Right forelimb (tissue), 1 donor: Measurements from ENCODE around the gene HASPIN.

ENCODE experiments used
- DNase-seq: peaks from one replicate; pipeline ENCODE4 v3.0.0-alpha.2; 2018

The HASPIN gene

DNA sequence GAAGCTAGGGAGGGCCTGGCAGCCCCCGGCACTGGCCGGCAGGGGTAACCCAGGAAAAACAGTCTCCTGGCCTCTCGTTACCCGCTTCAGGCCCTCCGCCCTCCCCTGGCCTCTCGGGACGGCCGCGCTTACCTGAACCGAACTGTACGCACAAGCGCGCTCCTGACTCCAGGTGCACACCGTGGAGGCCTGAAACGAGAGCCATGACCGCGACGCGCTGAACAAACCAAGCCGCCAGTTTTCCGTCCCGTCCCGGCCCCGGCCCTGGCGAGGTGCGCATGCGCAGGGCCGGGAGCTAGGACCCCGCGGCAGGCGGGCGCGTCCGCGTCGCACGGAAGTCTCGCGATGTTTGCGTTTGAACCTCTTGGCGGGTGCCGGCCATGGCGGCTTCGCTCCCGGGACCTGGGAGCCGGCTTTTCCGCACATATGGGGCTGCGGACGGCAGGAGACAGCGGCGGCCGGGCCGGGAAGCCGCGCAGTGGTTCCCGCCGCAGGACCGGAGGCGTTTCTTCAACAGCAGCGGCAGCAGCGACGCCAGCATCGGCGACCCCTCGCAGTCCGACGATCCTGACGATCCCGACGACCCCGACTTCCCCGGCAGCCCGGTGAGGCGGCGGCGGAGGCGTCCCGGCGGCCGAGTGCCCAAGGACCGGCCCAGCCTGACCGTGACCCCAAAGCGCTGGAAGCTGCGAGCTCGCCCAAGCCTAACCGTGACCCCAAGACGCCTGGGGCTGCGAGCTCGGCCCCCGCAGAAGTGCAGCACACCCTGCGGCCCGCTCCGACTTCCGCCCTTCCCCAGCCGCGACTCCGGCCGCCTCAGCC lies at the start of gene HASPIN:
TSS of gene HASPIN (plus strand) at position 348 of the 822 bp plus-strand sequence. CDS start at position 381, 33 bp downstream.
- peak; percentile 95 for DNase-seq

- DNase-seq: no peak
These were observed 47.8 kb upstream of the HASPIN start for GRCh38 chr17:3675886-3676285.

- DNase-seq: no peak
These were observed 45.4 kb upstream of the HASPIN start for GRCh38 chr17:3678095-3678820.

- DNase-seq: no peak
These were observed 44.7 kb upstream of the HASPIN start for GRCh38 chr17:3678821-3679530.

DNA sequence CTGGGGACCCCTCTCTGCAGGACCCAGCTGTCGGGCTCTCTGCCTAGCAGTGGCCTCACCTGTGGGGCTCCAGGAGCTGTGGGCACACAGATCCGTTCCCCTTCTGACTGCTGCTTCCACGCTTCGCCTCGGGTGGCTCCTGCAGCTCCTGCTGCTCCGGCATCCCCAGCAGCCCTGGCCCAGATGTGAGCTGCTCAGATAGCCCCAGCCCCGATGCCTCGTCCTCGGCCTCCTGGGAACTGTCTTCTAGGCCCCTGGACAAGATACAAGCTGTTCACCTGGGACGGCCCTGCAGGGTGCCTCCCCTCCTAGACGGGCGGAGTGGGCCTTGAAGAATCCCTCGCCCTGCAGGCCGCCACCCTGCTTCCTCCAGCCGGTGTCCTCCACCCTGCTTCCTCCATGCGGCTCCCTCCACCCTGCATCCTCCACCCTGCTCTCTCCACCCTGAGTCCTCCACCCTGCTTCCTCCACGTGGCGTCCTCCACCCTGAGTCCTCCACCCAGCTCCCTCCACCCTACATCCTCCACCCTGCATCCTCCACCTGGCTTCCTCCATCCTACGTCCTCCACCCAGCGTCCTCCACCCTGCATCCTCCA lies 44.1 kb upstream of the HASPIN start:
- DNase-seq: no peak

DNA sequence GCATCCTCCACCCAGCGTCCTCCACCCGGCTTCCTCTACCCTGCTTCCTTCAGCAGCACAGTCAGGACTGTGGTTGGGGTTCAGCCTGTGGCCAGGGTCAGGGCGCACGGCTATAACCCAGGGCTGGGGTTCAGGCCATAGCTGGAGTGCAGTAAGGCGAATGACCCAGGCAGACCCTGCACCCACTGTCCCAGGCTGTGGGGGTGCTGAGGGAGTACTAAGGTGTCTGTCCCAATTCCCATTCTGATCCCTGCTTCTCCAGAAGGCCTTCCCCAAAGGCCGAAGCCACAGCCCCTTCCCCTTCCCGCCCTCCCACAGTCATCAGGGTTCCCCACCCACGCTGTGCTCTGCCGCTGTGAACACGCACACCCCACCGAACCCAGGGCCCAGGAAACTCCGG lies 42.6 kb upstream of the HASPIN start:
- no peak for DNase-seq

DNA sequence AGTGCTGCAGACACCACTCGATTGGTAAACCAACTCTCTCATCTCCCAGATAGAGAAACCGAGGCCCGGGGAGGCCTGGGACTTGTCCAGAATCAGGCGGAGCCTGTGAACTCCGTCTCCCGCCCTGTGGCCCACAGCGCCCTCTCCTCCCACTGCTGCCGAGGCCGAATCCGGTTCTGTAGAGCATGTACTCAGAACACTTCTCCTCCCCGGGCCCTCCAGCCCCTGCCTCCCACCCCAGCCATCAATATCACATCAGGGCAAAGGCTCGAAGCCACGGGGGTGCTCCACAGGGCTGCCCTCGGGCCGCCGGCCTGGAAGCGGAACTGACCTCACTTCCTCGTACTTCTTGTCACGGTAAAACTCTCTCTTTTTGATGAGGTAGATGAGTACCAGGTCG lies 42.1 kb upstream of the HASPIN start:
- DNase-seq: no peak

GRCh38 chr17:3682033-3682432 lies 41.7 kb upstream of the HASPIN start:
- DNase-seq: no peak

DNA sequence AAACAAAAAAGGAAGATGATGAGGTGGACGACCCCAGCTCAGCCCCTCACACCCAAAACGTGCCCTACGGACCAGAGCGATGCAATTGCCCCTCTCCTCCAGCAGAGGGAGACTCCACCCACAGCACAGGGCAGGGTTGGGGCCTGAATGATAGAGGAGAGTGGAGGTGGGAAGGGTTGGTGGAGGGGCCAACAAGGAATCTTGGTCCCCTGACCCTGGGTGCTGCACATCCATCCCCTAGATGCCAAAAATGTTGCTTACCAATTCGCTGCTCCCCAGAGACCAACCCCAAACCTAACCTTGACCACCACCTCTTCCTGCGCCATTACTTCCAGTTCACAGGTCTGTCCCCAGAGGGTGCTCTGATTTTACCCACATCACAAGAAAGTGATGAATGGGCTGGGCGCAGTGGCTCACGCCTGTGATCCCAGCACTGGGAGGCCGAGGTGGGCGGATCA lies 40.6 kb upstream of the HASPIN start:
- no peak for DNase-seq

DNA sequence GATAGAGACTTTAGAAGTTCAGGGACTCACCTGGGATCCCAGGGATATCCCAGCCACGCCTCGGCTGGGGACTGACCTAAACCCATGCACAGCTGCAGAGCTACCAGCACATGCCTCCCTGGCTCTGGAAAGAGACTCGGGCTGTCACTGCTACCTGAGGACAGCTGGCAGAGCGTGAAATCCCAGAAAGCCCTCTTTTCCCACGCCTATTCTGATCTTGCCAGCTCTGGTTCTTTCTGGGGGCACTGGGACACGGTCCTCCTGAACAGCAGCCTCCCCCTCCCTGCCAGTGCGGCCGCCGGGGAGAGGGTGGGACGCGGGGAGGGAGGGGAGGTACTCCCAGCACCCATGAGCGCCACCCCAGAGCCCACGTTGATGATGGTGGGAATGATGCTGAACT lies 38.5 kb upstream of the HASPIN start:
- no peak for DNase-seq

DNA sequence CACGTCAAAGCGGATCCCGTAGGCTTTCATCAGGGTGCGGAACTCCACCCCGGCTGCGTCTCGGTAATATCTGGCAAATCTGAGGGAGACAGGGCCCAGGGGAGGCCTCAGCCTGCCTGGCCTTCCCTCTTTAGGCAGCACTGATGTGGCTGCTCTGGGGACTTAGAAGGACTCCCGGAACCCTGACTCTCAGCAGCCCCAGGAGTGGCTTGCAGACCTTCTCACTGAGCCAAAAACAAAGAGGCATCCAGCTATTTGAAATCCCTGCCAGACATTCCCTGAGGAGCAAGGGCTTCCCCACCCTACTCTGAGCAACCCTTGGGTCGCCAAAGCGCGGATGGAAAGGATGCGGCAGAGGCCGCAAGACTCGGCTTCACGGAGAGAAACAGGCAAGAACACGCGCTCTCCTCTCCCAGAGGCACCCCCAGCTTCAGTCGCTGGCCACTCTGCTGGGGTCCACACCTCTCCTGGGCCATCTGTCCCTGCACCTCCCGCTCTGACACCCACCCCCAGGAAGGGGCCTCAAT lies 35.6 kb upstream of the HASPIN start:
- DNase-seq: no peak

DNA sequence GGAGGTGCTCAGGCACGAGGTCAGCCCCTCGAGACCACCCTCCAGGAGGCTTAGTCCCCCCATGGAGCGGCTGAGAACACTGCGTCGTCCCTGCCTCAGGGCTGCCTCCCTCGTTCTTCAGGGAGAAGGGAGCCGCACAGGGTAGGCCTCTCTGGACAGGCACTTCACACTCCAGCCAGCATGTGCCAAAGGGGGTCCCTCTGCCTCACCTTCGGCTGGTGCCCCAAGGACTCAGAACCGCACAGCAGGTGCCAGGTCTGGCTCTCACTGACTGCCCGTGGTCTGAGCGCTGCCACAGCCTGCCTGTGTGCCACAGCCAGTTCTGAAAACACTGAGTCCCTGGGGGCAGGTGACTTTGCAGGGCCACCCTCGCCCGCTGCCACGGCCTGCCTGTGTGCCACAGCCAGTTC lies 34.8 kb upstream of the HASPIN start:
- DNase-seq: no peak

- DNase-seq: no peak
These were observed 34.2 kb upstream of the HASPIN start for GRCh38 chr17:3689262-3690093.

DNA sequence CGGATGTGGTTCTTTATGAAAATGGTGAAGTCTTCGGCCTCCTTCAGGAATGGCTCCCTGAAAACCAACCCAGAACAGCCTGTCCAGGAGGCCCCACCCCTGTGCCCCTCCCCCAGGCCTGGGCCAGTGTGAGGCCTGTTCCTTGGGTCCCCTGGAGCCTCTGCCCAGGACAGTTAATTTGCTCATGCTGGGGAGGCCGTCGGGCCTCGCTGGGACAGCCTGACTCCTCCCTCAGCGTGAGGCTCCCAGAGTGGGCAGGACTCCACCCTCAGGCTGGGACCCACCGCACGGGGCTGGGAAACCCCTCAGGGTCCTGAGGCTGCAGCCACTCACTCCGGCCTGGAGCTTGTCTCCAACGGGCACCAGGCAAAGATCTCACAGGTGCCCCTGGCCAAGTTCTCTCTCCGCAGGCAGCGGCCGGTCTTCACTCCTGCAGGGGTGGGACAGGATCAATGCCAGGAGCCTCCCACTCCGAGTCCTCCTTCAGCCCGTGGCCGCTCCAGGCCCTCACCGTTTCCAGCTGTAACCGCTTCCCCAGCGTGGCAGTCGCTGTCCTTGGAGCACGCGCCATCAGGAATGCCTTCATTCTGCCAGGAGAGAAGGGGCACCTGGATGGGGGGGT lies 33.5 kb upstream of the HASPIN start:
- DNase-seq: no peak

DNA sequence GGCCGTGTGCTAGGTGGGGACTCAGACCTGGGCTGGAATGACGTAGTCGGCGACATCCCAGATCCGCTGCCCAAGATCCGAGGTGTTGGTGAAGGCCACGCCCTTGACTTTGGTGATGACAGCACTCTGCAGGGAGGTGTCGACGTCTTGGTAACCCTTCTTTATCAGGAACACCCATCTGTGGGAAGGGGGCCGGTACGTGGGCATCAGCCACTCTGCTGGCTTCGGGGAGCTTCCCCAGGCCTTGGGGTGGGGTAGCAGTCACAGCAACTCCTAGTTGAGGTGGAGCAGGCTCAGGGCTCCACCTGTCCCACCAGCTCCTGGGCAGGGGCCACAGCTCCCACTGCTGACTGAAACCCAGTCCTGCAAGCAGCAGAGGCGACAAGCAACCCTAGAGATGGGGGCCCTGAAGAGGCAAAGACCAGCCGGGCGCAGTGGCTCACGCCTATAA lies 32.1 kb upstream of the HASPIN start:
- DNase-seq: no peak

GRCh38 chr17:3692346-3692745 lies 31.4 kb upstream of the HASPIN start:
- no peak for DNase-seq

DNA sequence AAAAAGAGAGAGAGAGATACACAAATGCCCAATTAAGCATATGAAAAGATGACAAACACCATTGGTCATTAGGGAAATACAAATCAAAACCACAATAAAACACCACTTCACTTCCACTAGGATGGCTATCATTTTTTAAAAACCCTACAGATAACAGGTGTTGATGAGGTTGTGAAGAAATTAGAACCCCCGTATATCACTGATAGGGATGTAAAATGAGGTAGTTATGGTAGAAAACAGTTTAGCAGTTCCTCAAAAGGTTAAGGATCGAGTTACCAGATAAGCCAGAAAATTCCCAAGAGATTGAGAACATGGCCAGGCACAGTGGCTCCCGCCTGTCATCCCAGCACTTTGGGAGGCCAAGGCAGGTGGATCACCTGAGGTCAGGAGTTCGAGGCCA lies 30.6 kb upstream of the HASPIN start:
- no peak for DNase-seq

- no peak for DNase-seq
These were observed 29.9 kb upstream of the HASPIN start for GRCh38 chr17:3693829-3694231.

GRCh38 chr17:3695129-3695722 lies 28.5 kb upstream of the HASPIN start:
- DNase-seq: no peak

GRCh38 chr17:3695723-3696411 lies 27.8 kb upstream of the HASPIN start, which contains the start of gene P2RX5:
Gene P2RX5 (minus strand): TSS chr17:3696155. CDS start chr17:3696005, 150 bp downstream.
- DNase-seq: peak; percentile 66
